Measurements from ENCODE around the gene ADGRG3.

ADGRG3 gene

GRCh38 chr16:57630931-57631845, 36.9 kb upstream of the ADGRG3 start:
- DNase-seq, result no peak

GRCh38 chr16:57632568-57632967, 35.5 kb upstream of the ADGRG3 start:
- DNase-seq, result no peak

- no peak for DNase-seq
These were observed 34.6 kb upstream of the ADGRG3 start for GRCh38 chr16:57633383-57634064.

- no peak for DNase-seq
These were observed 33.9 kb upstream of the ADGRG3 start for GRCh38 chr16:57634171-57634570.

- DNase-seq, result no peak
These were observed 32.6 kb upstream of the ADGRG3 start for GRCh38 chr16:57635266-57636097.

GRCh38 chr16:57636184-57636583, 31.9 kb upstream of the ADGRG3 start:
- DNase-seq, result no peak

- DNase-seq, result no peak
These were observed 31.1 kb upstream of the ADGRG3 start for GRCh38 chr16:57637020-57637419.

- no peak for DNase-seq
These were observed 30.7 kb upstream of the ADGRG3 start for GRCh38 chr16:57637424-57637823.

GRCh38 chr16:57637965-57638364, 30.1 kb upstream of the ADGRG3 start:
- no peak for DNase-seq

- no peak for DNase-seq
These were observed 29.7 kb upstream of the ADGRG3 start for GRCh38 chr16:57638381-57638780.

- peak in 1 of 5 experiments; percentile 16 for DNase-seq
These were observed 28.8 kb upstream of the ADGRG3 start for GRCh38 chr16:57639172-57639887.

- DNase-seq, result no peak
These were observed 27.9 kb upstream of the ADGRG3 start for GRCh38 chr16:57640185-57640584.

- no peak for DNase-seq
These were observed 27.5 kb upstream of the ADGRG3 start for GRCh38 chr16:57640612-57641011.

- no peak for DNase-seq
These were observed 25.7 kb upstream of the ADGRG3 start for GRCh38 chr16:57642160-57643135.

GRCh38 chr16:57643147-57643874, 24.8 kb upstream of the ADGRG3 start:
- no peak for DNase-seq

GRCh38 chr16:57643910-57644309, 24.2 kb upstream of the ADGRG3 start:
- no peak for DNase-seq

- DNase-seq, result no peak
These were observed 23.6 kb upstream of the ADGRG3 start for GRCh38 chr16:57644383-57645014.

GRCh38 chr16:57645169-57645568, 22.9 kb upstream of the ADGRG3 start:
- no peak for DNase-seq

GRCh38 chr16:57645691-57646387, 22.3 kb upstream of the ADGRG3 start:
- DNase-seq, result no peak
